ENCODE data around the gene FXYD4.
"Not testable (repeated sequence)": the region's sequence is repeated elsewhere in the genome, so short reads cannot be mapped to it uniquely, and the experiment has no call there.

GRCh38 chr10:43329246-43329885 is 42.1 kb upstream of the FXYD4 start:
- TF ChIP-seq, protein P1, sequence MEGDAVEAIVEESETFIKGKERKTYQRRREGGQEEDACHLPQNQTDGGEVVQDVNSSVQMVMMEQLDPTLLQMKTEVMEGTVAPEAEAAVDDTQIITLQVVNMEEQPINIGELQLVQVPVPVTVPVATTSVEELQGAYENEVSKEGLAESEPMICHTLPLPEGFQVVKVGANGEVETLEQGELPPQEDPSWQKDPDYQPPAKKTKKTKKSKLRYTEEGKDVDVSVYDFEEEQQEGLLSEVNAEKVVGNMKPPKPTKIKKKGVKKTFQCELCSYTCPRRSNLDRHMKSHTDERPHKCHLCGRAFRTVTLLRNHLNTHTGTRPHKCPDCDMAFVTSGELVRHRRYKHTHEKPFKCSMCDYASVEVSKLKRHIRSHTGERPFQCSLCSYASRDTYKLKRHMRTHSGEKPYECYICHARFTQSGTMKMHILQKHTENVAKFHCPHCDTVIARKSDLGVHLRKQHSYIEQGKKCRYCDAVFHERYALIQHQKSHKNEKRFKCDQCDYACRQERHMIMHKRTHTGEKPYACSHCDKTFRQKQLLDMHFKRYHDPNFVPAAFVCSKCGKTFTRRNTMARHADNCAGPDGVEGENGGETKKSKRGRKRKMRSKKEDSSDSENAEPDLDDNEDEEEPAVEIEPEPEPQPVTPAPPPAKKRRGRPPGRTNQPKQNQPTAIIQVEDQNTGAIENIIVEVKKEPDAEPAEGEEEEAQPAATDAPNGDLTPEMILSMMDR (conservative IDR thresholded peaks at IDR 0.05; ENCODE audit: low read length) = not testable (repeated sequence)
- TF ChIP-seq EZH2phosphoT487 (IDR thresholded peaks at IDR 0.05; ENCODE audit: borderline replicate concordance) = not testable (repeated sequence)
